Breast epithelium (tissue), 4 donors: ENCODE measurements around the gene PRSS33. TPM values are rescaled to one million over a fixed set of nuclear protein-coding genes. Genes with fewer than 3 reads are reported as not detected.

Experiments used
- DNase-seq, 2 donors: peaks; one replicate each; pipeline ENCODE4 v3.0.0-alpha.2; 2019; ENCODE audit warnings: low spot score in 2 of 2
- H3K27ac ChIP-seq, 2 donors: fragments of 200-600 bp; sonication (generic) in 1 of 2; one replicate each; pipeline ENCODE4 v1.5.1; 2016 to 2019; ENCODE audit warnings: mild to moderate bottlenecking in 1 of 2
- H3K27me3 ChIP-seq, 2 donors: fragments of 200-600 bp; sonication (generic) in 1 of 2; one replicate each; pipeline versions ENCODE4 v1.5.1 to v1.6.0; 2017 to 2019; ENCODE audit warnings: control low read depth in 1 of 2, mild to moderate bottlenecking in 1 of 2
- H3K36me3 ChIP-seq: fragments of 200-600 bp; one replicate; pipeline ENCODE4 v1.5.1; 2019
- H3K4me1 ChIP-seq, 2 donors: fragments of 200-600 bp; sonication (generic); one replicate each; pipeline ENCODE4 v1.5.1; 2016 to 2019; ENCODE audit warnings: control low read depth in 1 of 2
- H3K4me3 ChIP-seq, 3 donors: fragments of 200-600 bp; sonication (generic); 1 replicate in 2 of 3; 2 replicates in 1 of 3; pipeline ENCODE4 v1.5.1; 2016 to 2019; ENCODE audit warnings: mild to moderate bottlenecking in 3 of 3, moderate library complexity in 2 of 3
- H3K9me3 ChIP-seq, 2 donors: fragments of 200-600 bp; sonication (generic) in 1 of 2; one replicate each; pipeline ENCODE4 v1.5.1; 2016 to 2019; ENCODE audit warnings: control low read depth in 1 of 2
- CTCF ChIP-seq, 3 donors: fragments of 450-650 bp; IDR thresholded peaks; one replicate each; pipeline ENCODE4 v1.5.1; 2016 to 2017; ENCODE audit warnings: antibody characterized with exemption in 3 of 3, mild to moderate bottlenecking in 3 of 3, moderate library complexity in 3 of 3
- POLR2A ChIP-seq: fragments of 450-650 bp; IDR thresholded peaks from one replicate; pipeline ENCODE4 v1.6.1; 2016; ENCODE audit warnings: antibody characterized with exemption, mild to moderate bottlenecking, moderate library complexity
- POLR2AphosphoS5 ChIP-seq, 3 donors: sonication (generic); formaldehyde crosslinking; IDR thresholded peaks; one replicate each; pipeline ENCODE4 v1.6.1; 2017; ENCODE audit warnings: antibody characterized with exemption in 3 of 3
- intact Hi-C: fragments of 100-400 bp; cut with DNase I; formaldehyde crosslinking; loops from one replicate; pipeline ENCODE4 v1.15.1; 2023; ENCODE audit warnings: low total_unique reads
- total RNA-seq, 3 donors: library from RNA; depleted of rRNA; stranded (reverse); fragments of >200 nt; gene quantifications; one replicate each; pipeline ENCODE4 v1.1.0, GENCODE V29; 2016

PRSS33 gene, protein sequence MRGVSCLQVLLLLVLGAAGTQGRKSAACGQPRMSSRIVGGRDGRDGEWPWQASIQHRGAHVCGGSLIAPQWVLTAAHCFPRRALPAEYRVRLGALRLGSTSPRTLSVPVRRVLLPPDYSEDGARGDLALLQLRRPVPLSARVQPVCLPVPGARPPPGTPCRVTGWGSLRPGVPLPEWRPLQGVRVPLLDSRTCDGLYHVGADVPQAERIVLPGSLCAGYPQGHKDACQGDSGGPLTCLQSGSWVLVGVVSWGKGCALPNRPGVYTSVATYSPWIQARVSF
- not detected for total RNA-seq

GRCh38 chr16:2787406-2787805 lies at the start of gene PRSS33:
PRSS33 (minus strand) TSS chr16:2787560; CDS start chr16:2786547, 1,013 bp downstream.
- peaks cover 2 to 40% of the 10 kb centered on the region in 2 donors for H3K27me3 ChIP-seq
- H3K9me3 ChIP-seq, result no peaks in the 10 kb centered on the region
- no peak within 1 kb of the TSS for H3K4me3 ChIP-seq
- DNase-seq, result no peak
- peaks cover 0 to 6% of the 10 kb centered on the region in 2 donors for H3K4me1 ChIP-seq
- H3K36me3 ChIP-seq, result no peaks in the 10 kb centered on the region
- no peak within 1 kb of the TSS for H3K27ac ChIP-seq
- intact Hi-C loops, result no loop called here
- TF ChIP-seq POLR2A, result no peak
- no peak for TF ChIP-seq CTCF (IDR thresholded peaks at IDR 0.05)
- TF ChIP-seq POLR2AphosphoS5 (IDR thresholded peaks at IDR 0.05), result no peak

DNA sequence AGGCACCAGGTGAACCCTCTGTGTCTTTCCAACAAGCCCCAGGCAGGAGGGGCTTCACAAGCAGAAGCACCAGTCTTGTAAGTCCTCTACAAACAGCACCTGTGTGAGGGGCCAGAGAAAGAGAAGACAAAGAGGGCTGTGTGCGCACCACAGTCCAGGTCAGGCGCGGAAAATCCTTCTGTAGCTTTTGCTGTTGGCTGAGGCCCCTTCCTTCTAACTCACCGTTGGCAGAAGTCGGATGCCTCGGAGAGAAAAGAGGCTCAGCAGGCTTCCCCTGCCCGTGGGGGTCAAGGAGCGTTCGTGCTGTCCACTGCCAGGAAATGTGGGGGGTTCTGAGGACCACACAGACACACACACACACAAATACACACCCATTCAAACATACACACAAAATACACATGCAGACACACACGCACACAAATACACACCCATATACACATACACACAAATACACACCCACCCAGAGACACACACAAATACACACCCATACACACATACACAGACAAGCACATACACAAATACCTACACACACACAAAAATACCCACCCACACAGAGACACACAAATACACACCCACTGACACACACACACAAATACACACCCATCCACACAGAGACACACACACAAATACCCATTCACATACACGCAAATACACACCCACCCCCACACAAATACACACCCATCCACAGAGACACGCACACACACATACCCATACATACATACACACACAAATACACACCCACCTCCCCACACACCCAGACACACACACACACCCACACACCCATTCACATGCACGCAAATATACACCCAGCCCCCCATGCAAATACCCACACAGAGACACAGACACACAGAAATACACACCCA lies 49.5 kb upstream of the PRSS33 start:
- peak overlapping the region in 1 of 3 donors; percentile 22 for H3K4me3 ChIP-seq
- intact Hi-C loops, result no loop called here
- H3K27ac ChIP-seq, result peak overlapping the region; percentile 84 to 89
- no peaks in the 10 kb centered on the region for H3K36me3 ChIP-seq
- H3K4me1 ChIP-seq, result peaks cover 0 to 8% of the 10 kb centered on the region in 2 donors
- no peaks in the 10 kb centered on the region for H3K27me3 ChIP-seq
- DNase-seq, result peak in 1 of 2 donors; percentile 44
- TF ChIP-seq POLR2A, result no peak
- no peak for TF ChIP-seq POLR2AphosphoS5 (IDR thresholded peaks at IDR 0.05)
- no peak for TF ChIP-seq CTCF (IDR thresholded peaks at IDR 0.05)
- no peaks in the 10 kb centered on the region for H3K9me3 ChIP-seq

DNA sequence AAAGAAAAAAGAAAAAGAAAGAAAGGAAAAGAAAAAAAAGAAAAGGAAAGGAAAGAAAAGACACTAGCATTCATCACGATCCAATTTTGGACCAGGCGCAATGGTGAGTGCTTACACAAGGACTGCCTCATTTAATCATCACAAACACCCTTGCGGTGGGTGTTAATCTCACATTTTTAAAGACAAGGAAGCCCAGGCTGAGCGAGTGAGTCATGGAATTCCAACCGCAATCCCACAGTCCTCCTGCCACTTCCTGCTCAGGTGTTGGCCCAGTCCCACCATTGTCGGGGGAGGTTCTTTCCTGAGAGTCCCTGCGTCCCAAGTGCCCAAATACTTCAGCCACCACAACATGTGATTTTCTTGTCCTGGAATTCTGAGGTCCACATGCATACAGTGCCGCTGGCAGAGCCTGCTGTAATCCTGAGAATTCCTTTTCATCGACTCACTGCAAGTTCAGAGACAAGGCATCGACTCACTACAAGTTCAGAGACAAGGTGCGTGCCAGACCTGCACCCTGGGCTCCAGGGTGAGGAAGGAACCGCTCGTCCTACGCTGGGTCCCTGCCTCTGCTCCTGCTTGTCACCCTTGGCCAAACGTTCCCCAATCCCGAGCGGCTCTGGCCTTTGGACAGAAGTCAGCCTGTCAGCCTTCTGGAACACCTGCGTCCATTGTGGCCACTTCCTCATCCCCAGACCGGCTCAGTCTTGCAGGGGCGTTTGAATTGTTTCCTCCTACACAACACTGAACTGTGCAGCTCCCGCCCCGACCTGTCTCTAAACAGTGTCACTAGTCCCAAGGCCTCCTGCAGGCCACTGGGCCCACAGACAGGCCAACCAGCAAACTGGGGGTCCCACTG lies 48.5 kb upstream of the PRSS33 start:
- Histone ChIP-seq H3K9me3 (no peaks in the 10 kb centered on the region), H3K4me3 (peak overlapping the region in 1 of 3 donors; percentile 22), H3K27ac (peak overlapping the region; percentile 84 to 89), H3K36me3 (no peaks in the 10 kb centered on the region), H3K27me3 (no peaks in the 10 kb centered on the region), H3K4me1 (peaks cover 0 to 8% of the 10 kb centered on the region in 2 donors)
- intact Hi-C loops, result no loop called here
- peak; percentile 84 to 98 for DNase-seq
- TF ChIP-seq CTCF (IDR thresholded peaks at IDR 0.05) (peak in 2 of 3 donors; percentile 53 to 58), POLR2A (no peak), POLR2AphosphoS5 (IDR thresholded peaks at IDR 0.05) (peak in 2 of 3 donors; percentile 81 to 90)

- Histone ChIP-seq H3K27ac (peak overlapping the region; percentile 84 to 86), H3K4me3 (no peak overlapping the region), H3K36me3 (no peaks in the 10 kb centered on the region), H3K9me3 (no peaks in the 10 kb centered on the region), H3K4me1 (peaks cover 0 to 8% of the 10 kb centered on the region in 2 donors), H3K27me3 (peaks cover 0 to 2% of the 10 kb centered on the region in 2 donors)
- TF ChIP-seq CTCF (IDR thresholded peaks at IDR 0.05) (no peak), POLR2AphosphoS5 (IDR thresholded peaks at IDR 0.05) (no peak), POLR2A (no peak)
- intact Hi-C loops, result no loop called here
- DNase-seq, result no peak
Measured at GRCh38 chr16:2834968-2835367, 47.6 kb upstream of the PRSS33 start.
